HCT116 (cell line): Measurements from ENCODE around the gene TMEM198.

ENCODE experiments used
- CTCF ChIP-seq, 3 experiments: fragments of 200-600 bp in 1 of 3; sonication (generic) in 1 of 3; IDR thresholded peaks in 2 of 3; conservative IDR thresholded peaks in 1 of 3; 2 replicates each; pipeline ENCODE4 v1.5.1; 2012 to 2017; ENCODE audit warnings: low read depth in 2 of 3, low read length in 2 of 3, antibody characterized with exemption in 1 of 3, borderline replicate concordance in 1 of 3, control low read depth in 1 of 3, mild to moderate bottlenecking in 1 of 3, mixed read lengths in 1 of 3, mixed run types in 1 of 3, moderate library complexity in 1 of 3; ENCODE audit not compliant: insufficient read depth in 1 of 3
- EZH2 ChIP-seq: fragments of 200-600 bp; sonication (generic); IDR thresholded peaks from 2 replicates; pipeline ENCODE4 v1.6.1; 2017; ENCODE audit warnings: antibody characterized with exemption, mixed run types
- EZH2phosphoT487 ChIP-seq: fragments of 200-600 bp; IDR thresholded peaks from 2 replicates; pipeline ENCODE4 v1.6.1; 2018; ENCODE audit warnings: antibody characterized with exemption, borderline replicate concordance
- POLR2A ChIP-seq: IDR thresholded peaks from 2 replicates; pipeline ENCODE4 v1.7.0; 2011; ENCODE audit warnings: borderline replicate concordance; ENCODE audit not compliant: insufficient read depth, insufficient read length; ENCODE audit errors: extremely low read depth
- POLR2AphosphoS5 ChIP-seq: IDR thresholded peaks from 2 replicates; pipeline ENCODE4 v1.6.1; 2011; ENCODE audit warnings: mild to moderate bottlenecking, low read depth, low read length, moderate library complexity
- RAD21 ChIP-seq: IDR thresholded peaks from 2 replicates; pipeline ENCODE4 v1.6.1; 2012; ENCODE audit warnings: low read depth, mild to moderate bottlenecking
- TCF7L2 ChIP-seq: IDR thresholded peaks from 2 replicates; pipeline ENCODE4 v1.7.0; 2011; ENCODE audit warnings: borderline replicate concordance, inconsistent platforms; ENCODE audit not compliant: insufficient read depth, insufficient read length; ENCODE audit errors: extremely low read depth
- YY1 ChIP-seq: IDR thresholded peaks from 2 replicates; pipeline ENCODE4 v1.6.1; 2011; ENCODE audit warnings: low read length, low read depth, moderate library complexity, mild to moderate bottlenecking; ENCODE audit not compliant: insufficient replicate concordance; ENCODE audit errors: extremely low read depth
- ZBTB33 ChIP-seq: IDR thresholded peaks from 2 replicates; pipeline ENCODE4 v1.6.1; 2011; ENCODE audit warnings: mild to moderate bottlenecking, low read length, moderate library complexity; ENCODE audit not compliant: insufficient replicate concordance; ENCODE audit errors: extremely low read depth
- ZNF274 ChIP-seq: fragments of 200-500 bp; sonication (Bioruptor generic); IDR thresholded peaks from 2 replicates; pipeline ENCODE4 v1.6.1; 2014; ENCODE audit warnings: mild to moderate bottlenecking, low read depth, low read length, inconsistent platforms
- TF ChIP-seq, protein P1 (sequence below): IDR thresholded peaks from 2 replicates; pipeline ENCODE4 v1.6.1; 2012

GRCh38 chr2:219497495-219498279, 46.1 kb upstream of the TMEM198 start:
- no peak for TF ChIP-seq RAD21
- no peak for TF ChIP-seq CTCF (IDR thresholded peaks at IDR 0.05 in 2 of 3, conservative IDR thresholded peaks at IDR 0.05 in 1 of 3; ENCODE audit: borderline replicate concordance in 1 of 3, insufficient read depth in 1 of 3, low read depth in 2 of 3, low read length in 2 of 3)
- peak; percentile 8 for TF ChIP-seq POLR2A
- TF ChIP-seq ZNF274: no peak
- no peak for TF ChIP-seq EZH2phosphoT487
- peak; percentile 74 for TF ChIP-seq POLR2AphosphoS5
- TF ChIP-seq EZH2: no peak
- TF ChIP-seq TCF7L2: no peak
- no peak for TF ChIP-seq ZBTB33
- TF ChIP-seq YY1: no peak
- TF ChIP-seq, protein P1, sequence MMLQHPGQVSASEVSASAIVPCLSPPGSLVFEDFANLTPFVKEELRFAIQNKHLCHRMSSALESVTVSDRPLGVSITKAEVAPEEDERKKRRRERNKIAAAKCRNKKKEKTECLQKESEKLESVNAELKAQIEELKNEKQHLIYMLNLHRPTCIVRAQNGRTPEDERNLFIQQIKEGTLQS: no peak
